Left colon (tissue), 2 donors: ENCODE results near the gene ASPSCR1. TPM values are rescaled to one million over a fixed set of nuclear protein-coding genes. Genes with fewer than 3 reads are reported as not detected.

Experiments used
- ATAC-seq: fragments of 200-7000 bp; cut with Tn5 transposase; one replicate; pipeline ENCODE4 v1.9.1; 2020; ENCODE audit warnings: mild to moderate bottlenecking, moderate library complexity
- DNase-seq, 2 donors: peaks; one replicate each; pipeline ENCODE4 v3.0.0-alpha.2; 2020
- intact Hi-C, 2 donors: fragments of 100-400 bp; cut with DNase I in 1 of 2; cut with micrococcal nuclease in 1 of 2; formaldehyde crosslinking; loops; one replicate each; pipeline versions ENCODE4 v1.11.2 to v1.14.0; 2022; cut with DNase I, micrococcal nuclease
- total RNA-seq, 2 donors: library from RNA; stranded (reverse); fragmentation: NEBNext Ultra II Directional; extraction: Animal tissue kit (Norgen Biotek cat#: 25700); gene quantifications; one replicate each; pipeline ENCODE4 v1.2.1, GENCODE V29; 2021
- donor health status: DM: no; HTN: no; CAD: no.
- donor health status: DM: yes; HTN: yes; CAD: no.

ASPSCR1 gene
- total RNA-seq, 2 donors from 2014 or later = 29.8 to 35.9 TPM

GRCh38 chr17:82055965-82056728 is 78.7 kb downstream of the ASPSCR1 start:
- intact Hi-C loops = no loop called here
- ATAC-seq (no peak), DNase-seq (no peak)

- intact Hi-C loops = no loop called here
- peak; percentile 5 for ATAC-seq
- DNase-seq = no peak
Observed at GRCh38 chr17:82056729-82057621, 79.5 kb downstream of the ASPSCR1 start.

GRCh38 chr17:82058230-82058854 is 80.9 kb downstream of the ASPSCR1 start:
- intact Hi-C loops = no loop called here
- no peak for ATAC-seq
- no peak for DNase-seq

- DNase-seq (no peak), ATAC-seq (no peak)
- intact Hi-C loops = no loop called here
Observed at GRCh38 chr17:82058855-82059249, 81.4 kb downstream of the ASPSCR1 start.

GRCh38 chr17:82059272-82060000 is 82.0 kb downstream of the ASPSCR1 start:
- intact Hi-C loops = no loop called here
- ATAC-seq (no peak), DNase-seq (no peak)

- no peak for ATAC-seq
- no peak for DNase-seq
- intact Hi-C loops = no loop called here
Observed at GRCh38 chr17:82060001-82060380, 82.6 kb downstream of the ASPSCR1 start.

- intact Hi-C loops = no loop called here
- DNase-seq (no peak), ATAC-seq (no peak)
Observed at GRCh38 chr17:82060614-82061013, 83.2 kb downstream of the ASPSCR1 start.

GRCh38 chr17:82061047-82061925 is 83.9 kb downstream of the ASPSCR1 start:
- ATAC-seq = no peak
- intact Hi-C loops = no loop called here
- DNase-seq = no peak

GRCh38 chr17:82062076-82062983 is 84.9 kb downstream of the ASPSCR1 start:
- ATAC-seq = no peak
- DNase-seq = no peak
- intact Hi-C loops = no loop called here

GRCh38 chr17:82062984-82063368 is 85.5 kb downstream of the ASPSCR1 start:
- no peak for DNase-seq
- ATAC-seq = no peak
- intact Hi-C loops = no loop called here

GRCh38 chr17:82063424-82064415 is 86.3 kb downstream of the ASPSCR1 start:
- DNase-seq (no peak), ATAC-seq (no peak)
- intact Hi-C loops = no loop called here

- intact Hi-C loops = no loop called here
- ATAC-seq = peak; percentile 83
- DNase-seq = peak; percentile 52 to 68
Observed at GRCh38 chr17:82064433-82065192, 87.2 kb downstream of the ASPSCR1 start.

GRCh38 chr17:82065193-82065637 is 87.8 kb downstream of the ASPSCR1 start:
- ATAC-seq = peak; percentile 33
- DNase-seq = peak in 1 of 2 donors; percentile 32
- intact Hi-C loops = no loop called here

GRCh38 chr17:82065638-82066303 is 88.3 kb downstream of the ASPSCR1 start, which contains the start of gene DUS1L:
DUS1L (minus strand) TSS chr17:82065804; CDS start chr17:82065059, 745 bp downstream.
- peak; percentile 69 for ATAC-seq
- intact Hi-C loops = no loop called here
- DNase-seq = peak in 1 of 2 donors; percentile 67
